HUES64 (cell line): ENCODE results near the gene PITX1.

Experiments used
- H3K27ac ChIP-seq: 2 replicates; pipeline ENCODE4 v1.7.0; 2013; ENCODE audit warnings: low read depth, low read length, inconsistent platforms
- H3K27me3 ChIP-seq: 2 replicates; pipeline ENCODE4 v1.6.1; 2013; ENCODE audit warnings: mild to moderate bottlenecking, low read length; ENCODE audit not compliant: insufficient read depth
- H3K36me3 ChIP-seq: 2 replicates; pipeline ENCODE4 v1.6.1; 2013; ENCODE audit warnings: mild to moderate bottlenecking, low read length; ENCODE audit not compliant: insufficient read depth
- H3K4me1 ChIP-seq: 2 replicates; pipeline ENCODE4 v1.6.1; 2013; ENCODE audit warnings: mild to moderate bottlenecking, low read length, moderate library complexity; ENCODE audit not compliant: insufficient read depth
- H3K4me3 ChIP-seq: 2 replicates; pipeline ENCODE4 v1.5.1; 2013; ENCODE audit warnings: mild to moderate bottlenecking, low read length, moderate library complexity
- H3K9ac ChIP-seq: 2 replicates; pipeline ENCODE4 v1.6.1; 2013; ENCODE audit warnings: mild to moderate bottlenecking, low read depth, low read length
- H3K9me3 ChIP-seq: 2 replicates; pipeline ENCODE4 v1.6.1; 2013; ENCODE audit warnings: low read depth, low read length; ENCODE audit not compliant: insufficient read depth
- WGBS: fragments of 150-250, 120-280 bp; methylation state at CpG from one replicate; pipeline ENCODE4 v1.1.7; 2013; ENCODE audit warnings: missing lambda C conversion rate; 5-methylcytosine and 5-hydroxymethylcytosine counted together

Gene PITX1

GRCh38 chr5:135051399-135051798, 17.4 kb upstream of the PITX1 start:
- WGBS = 75% methylated on average over 3 of the region's 3 CpGs
- Histone ChIP-seq H3K36me3 (no peaks in the 10 kb centered on the region), H3K4me3 (no peak overlapping the region), H3K9ac (no peak overlapping the region), H3K9me3 (no peaks in the 10 kb centered on the region), H3K27ac (no peak overlapping the region), H3K27me3 (peaks cover 97% of the 10 kb centered on the region), H3K4me1 (no peaks in the 10 kb centered on the region)

GRCh38 chr5:135050244-135050767, 16.3 kb upstream of the PITX1 start:
- H3K4me3 ChIP-seq = peak overlapping the region; percentile 46
- H3K4me1 ChIP-seq = no peaks in the 10 kb centered on the region
- H3K9me3 ChIP-seq = no peaks in the 10 kb centered on the region
- H3K27ac ChIP-seq = no peak overlapping the region
- H3K36me3 ChIP-seq = no peaks in the 10 kb centered on the region
- no peak overlapping the region; the same call in 1 of the 2 replicates for H3K9ac ChIP-seq
- 9% methylated on average over 45 of the region's 45 CpGs for WGBS
- peaks cover 98% of the 10 kb centered on the region for H3K27me3 ChIP-seq

GRCh38 chr5:135048930-135049329, 14.9 kb upstream of the PITX1 start:
- H3K27ac ChIP-seq = no peak overlapping the region
- H3K27me3 ChIP-seq = peaks cover 99% of the 10 kb centered on the region
- no peaks in the 10 kb centered on the region for H3K36me3 ChIP-seq
- no peaks in the 10 kb centered on the region for H3K4me1 ChIP-seq
- no CpG with 5 or more reads among the region's 1 CpG for WGBS
- H3K9ac ChIP-seq = no peak overlapping the region
- no peak overlapping the region for H3K4me3 ChIP-seq
- no peaks in the 10 kb centered on the region for H3K9me3 ChIP-seq

DNA sequence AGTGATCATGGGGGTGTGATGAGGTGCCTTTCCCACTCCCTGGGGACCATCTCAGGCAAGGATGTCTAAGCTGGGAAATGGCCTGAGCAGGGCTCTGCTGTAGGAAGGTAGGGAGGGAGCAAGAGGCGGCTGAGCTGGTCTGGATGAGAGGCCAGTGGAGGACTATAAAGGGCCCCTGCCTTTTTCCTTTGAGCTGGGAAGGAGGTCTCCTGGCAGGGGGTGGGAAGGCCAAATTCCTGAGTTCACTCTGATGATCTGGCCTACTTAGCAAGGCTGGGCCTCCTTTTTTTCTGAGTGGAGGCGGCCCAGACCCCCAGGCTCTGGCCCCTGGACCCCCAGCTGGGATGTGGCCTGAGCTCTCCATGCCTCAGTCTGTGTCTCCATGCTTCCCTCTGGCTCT, 14.3 kb upstream of the PITX1 start:
- Histone ChIP-seq H3K9me3 (no peaks in the 10 kb centered on the region), H3K27me3 (peaks cover 99% of the 10 kb centered on the region), H3K9ac (no peak overlapping the region), H3K4me3 (no peak overlapping the region), H3K4me1 (no peaks in the 10 kb centered on the region), H3K36me3 (no peaks in the 10 kb centered on the region), H3K27ac (no peak overlapping the region)
- WGBS = 58% methylated on average over 2 of the region's 2 CpGs

DNA sequence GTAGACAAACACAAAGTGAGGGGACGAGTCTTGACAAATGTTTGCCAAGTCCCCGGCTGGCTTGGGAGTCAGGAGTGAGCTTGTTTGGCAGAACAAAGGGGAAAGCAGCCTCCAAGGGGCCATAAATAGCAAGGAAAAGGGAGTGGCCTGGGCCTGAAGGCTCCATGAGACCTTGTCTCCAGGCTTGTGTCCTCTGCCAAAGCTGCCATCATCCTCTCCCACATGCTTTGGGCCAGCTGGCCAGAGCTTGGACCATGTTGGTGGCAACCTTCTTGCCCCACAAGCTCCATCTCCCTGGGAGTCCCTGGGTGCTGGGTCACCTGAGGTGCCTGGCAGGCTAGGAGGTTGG, 13.3 kb upstream of the PITX1 start:
- Histone ChIP-seq H3K4me3 (no peak overlapping the region), H3K9ac (no peak overlapping the region), H3K9me3 (no peaks in the 10 kb centered on the region), H3K27me3 (peaks cover 99% of the 10 kb centered on the region), H3K4me1 (no peaks in the 10 kb centered on the region), H3K27ac (no peak overlapping the region), H3K36me3 (no peaks in the 10 kb centered on the region)
- 72% methylated on average over 2 of the region's 2 CpGs for WGBS

DNA sequence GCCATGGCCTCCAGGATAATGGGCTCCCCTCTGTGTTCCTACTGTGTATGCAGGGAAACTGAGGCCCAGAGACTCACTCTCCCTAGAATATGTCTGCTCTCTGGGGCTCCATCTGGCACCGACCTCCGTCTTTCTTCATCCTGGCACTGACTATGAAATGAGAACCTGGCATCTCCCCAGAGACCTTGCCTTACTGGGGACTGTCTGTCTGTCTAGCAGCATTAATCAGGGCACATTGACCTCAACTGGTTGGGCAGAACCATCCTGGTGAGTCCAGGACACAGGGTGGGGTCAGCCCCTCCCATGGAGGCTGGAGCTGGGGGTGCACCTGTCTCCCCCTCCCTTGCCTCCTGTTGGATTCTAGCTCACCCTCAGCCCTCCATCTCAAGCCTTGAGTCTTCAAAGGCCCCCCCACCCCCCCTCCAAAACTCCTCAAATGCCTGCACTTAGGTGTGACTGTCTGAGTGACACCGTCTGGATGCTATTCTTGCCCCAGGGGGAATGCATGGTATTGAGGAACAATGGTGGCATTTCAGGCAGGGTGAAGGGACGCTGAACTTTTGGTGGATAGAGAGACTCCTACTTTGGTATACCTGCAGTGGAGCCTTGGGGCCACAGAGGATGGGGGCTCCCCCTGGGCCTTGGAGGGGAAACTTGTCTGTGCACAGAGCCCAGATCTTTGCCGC, 12.8 kb upstream of the PITX1 start:
- Histone ChIP-seq H3K4me1 (no peaks in the 10 kb centered on the region), H3K27me3 (peaks cover 99% of the 10 kb centered on the region), H3K36me3 (no peaks in the 10 kb centered on the region), H3K4me3 (no peak overlapping the region), H3K9me3 (no peaks in the 10 kb centered on the region), H3K9ac (no peak overlapping the region), H3K27ac (no peak overlapping the region)
- 85% methylated on average over 5 of the region's 5 CpGs for WGBS

GRCh38 chr5:135045488-135045887, 11.5 kb upstream of the PITX1 start:
- H3K36me3 ChIP-seq = no peaks in the 10 kb centered on the region
- H3K9me3 ChIP-seq = no peaks in the 10 kb centered on the region
- H3K9ac ChIP-seq = no peak overlapping the region
- no peak overlapping the region for H3K4me3 ChIP-seq
- no peak overlapping the region for H3K27ac ChIP-seq
- H3K4me1 ChIP-seq = no peaks in the 10 kb centered on the region
- peaks cover 99% of the 10 kb centered on the region for H3K27me3 ChIP-seq

- no peaks in the 10 kb centered on the region for H3K4me1 ChIP-seq
- no peak overlapping the region for H3K9ac ChIP-seq
- H3K9me3 ChIP-seq = no peaks in the 10 kb centered on the region
- H3K27me3 ChIP-seq = peaks cover 99% of the 10 kb centered on the region
- no peak overlapping the region for H3K27ac ChIP-seq
- no CpG with 5 or more reads among the region's 1 CpG for WGBS
- no peak overlapping the region for H3K4me3 ChIP-seq
- no peaks in the 10 kb centered on the region for H3K36me3 ChIP-seq
These were observed 8.6 kb upstream of the PITX1 start for GRCh38 chr5:135042595-135042994.

- H3K9ac ChIP-seq = no peak overlapping the region
- 60% methylated on average over 2 of the region's 3 CpGs for WGBS
- no peak overlapping the region for H3K27ac ChIP-seq
- H3K9me3 ChIP-seq = no peaks in the 10 kb centered on the region
- peaks cover 100% of the 10 kb centered on the region for H3K27me3 ChIP-seq
- H3K4me1 ChIP-seq = no peaks in the 10 kb centered on the region
- H3K36me3 ChIP-seq = no peaks in the 10 kb centered on the region
- no peak overlapping the region for H3K4me3 ChIP-seq
These were observed 7.7 kb upstream of the PITX1 start for GRCh38 chr5:135041726-135042125.

DNA sequence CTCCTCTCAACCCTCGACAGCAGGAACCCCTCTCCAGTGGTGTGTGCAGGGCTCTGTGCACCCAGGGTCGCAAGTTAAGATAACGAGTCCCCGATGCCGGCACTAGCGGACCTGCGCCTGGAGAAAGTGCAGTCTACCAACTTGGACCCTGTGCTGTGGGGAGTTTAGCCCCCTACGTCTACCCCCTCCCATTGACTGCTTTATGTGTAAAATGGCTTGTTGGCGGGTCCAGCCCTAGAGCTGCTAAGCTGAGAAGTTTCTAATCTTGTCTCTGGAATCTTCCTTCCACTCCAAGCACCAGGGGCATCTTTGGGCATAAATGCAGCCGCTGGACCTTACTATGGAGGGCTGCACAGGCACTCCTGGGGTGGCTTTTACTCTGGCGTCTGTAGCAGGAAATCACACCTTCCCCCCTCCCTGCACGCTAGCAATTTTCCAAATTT, 7.1 kb upstream of the PITX1 start:
- H3K27me3 ChIP-seq = peaks cover 100% of the 10 kb centered on the region
- H3K9ac ChIP-seq = no peak overlapping the region
- no peak overlapping the region for H3K27ac ChIP-seq
- H3K9me3 ChIP-seq = no peaks in the 10 kb centered on the region
- peak overlapping the region; percentile 39; the same call in 1 of the 2 replicates for H3K4me3 ChIP-seq
- no peaks in the 10 kb centered on the region for H3K36me3 ChIP-seq
- WGBS = 13% methylated on average over 12 of the region's 12 CpGs
- H3K4me1 ChIP-seq = no peaks in the 10 kb centered on the region

- Histone ChIP-seq H3K9me3 (no peaks in the 10 kb centered on the region), H3K36me3 (no peaks in the 10 kb centered on the region), H3K9ac (no peak overlapping the region), H3K27ac (no peak overlapping the region), H3K4me1 (no peaks in the 10 kb centered on the region), H3K27me3 (peaks cover 100% of the 10 kb centered on the region), H3K4me3 (peak overlapping the region; percentile 39)
- 2% methylated on average over 51 of the region's 51 CpGs for WGBS
These were observed 6.5 kb upstream of the PITX1 start for GRCh38 chr5:135040333-135041144.
